Stimulated activated CD8-positive, alpha-beta memory T cell treated with anti-CD3 and anti-CD28 coated beads, Interleukin-2, amount 100 ng/mL, for 48 hours (primary cell): Measurements from ENCODE around the gene XYLT1.
A peak's percentile ranks its signal among the peaks of the same experiment; 100 is the strongest.

Experiments
- DNase-seq, 2 donors: peaks; one replicate each; pipeline ENCODE4 v3.0.0-alpha.2; 2020; ENCODE audit warnings: low read depth in 2 of 2

The XYLT1 gene

GRCh38 chr16:17357307-17358062, 113.3 kb downstream of the XYLT1 start:
- no peak for DNase-seq

- DNase-seq: no peak
These were observed 114.4 kb downstream of the XYLT1 start for GRCh38 chr16:17356243-17356933.

GRCh38 chr16:17354685-17355084, 116.1 kb downstream of the XYLT1 start:
- no peak for DNase-seq

GRCh38 chr16:17354141-17354601, 116.6 kb downstream of the XYLT1 start:
- DNase-seq: no peak

- no peak for DNase-seq
These were observed 117.2 kb downstream of the XYLT1 start for GRCh38 chr16:17353561-17353960.

- DNase-seq: no peak
These were observed 119.2 kb downstream of the XYLT1 start for GRCh38 chr16:17351441-17352035.

- no peak for DNase-seq
These were observed 120.6 kb downstream of the XYLT1 start for GRCh38 chr16:17350207-17350606.

GRCh38 chr16:17348826-17349225, 121.9 kb downstream of the XYLT1 start:
- DNase-seq: no peak

- DNase-seq: no peak
These were observed 122.5 kb downstream of the XYLT1 start for GRCh38 chr16:17348042-17348783.

- DNase-seq: no peak
These were observed 123.1 kb downstream of the XYLT1 start for GRCh38 chr16:17347624-17348023.

- peak in 1 of 2 donors; percentile 42 for DNase-seq
These were observed 123.9 kb downstream of the XYLT1 start for GRCh38 chr16:17346621-17347569.

GRCh38 chr16:17345043-17345442, 125.7 kb downstream of the XYLT1 start:
- no peak for DNase-seq

GRCh38 chr16:17343728-17344127, 127.0 kb downstream of the XYLT1 start:
- no peak for DNase-seq

GRCh38 chr16:17343028-17343427, 127.7 kb downstream of the XYLT1 start:
- peak; percentile 23 to 27 for DNase-seq

GRCh38 chr16:17342031-17342430, 128.7 kb downstream of the XYLT1 start:
- DNase-seq: no peak

- DNase-seq: no peak
These were observed 130.0 kb downstream of the XYLT1 start for GRCh38 chr16:17340804-17341203.

- DNase-seq: no peak
These were observed 130.8 kb downstream of the XYLT1 start for GRCh38 chr16:17339764-17340541.

- no peak for DNase-seq
These were observed 132.5 kb downstream of the XYLT1 start for GRCh38 chr16:17338244-17338643.

GRCh38 chr16:17336530-17336900, 134.2 kb downstream of the XYLT1 start:
- no peak for DNase-seq

- DNase-seq: no peak
These were observed 134.8 kb downstream of the XYLT1 start for GRCh38 chr16:17335826-17336529.
